ENCODE measurements around the gene MRS2. TPM values are rescaled to one million over a fixed set of nuclear protein-coding genes. Genes with fewer than 3 reads are reported as not detected.
"Not testable (repeated sequence)": the region's sequence is repeated elsewhere in the genome, so short reads cannot be mapped to it uniquely, and the experiment has no call there.

The MRS2 gene
- total RNA-seq, 1 experiment from 2014 or later = 37.3 TPM

- not testable (repeated sequence) for DNase-seq; H3K9ac ChIP-seq (ENCODE audit: low read length); H2AFZ ChIP-seq (ENCODE audit: low read length); H3K36me3 ChIP-seq (ENCODE audit: insufficient read depth, low read length); H3K27ac ChIP-seq (ENCODE audit: low read length); H3K9me3 ChIP-seq (ENCODE audit: low read length); H3K9me2 ChIP-seq (replicated peaks; ENCODE audit: insufficient read depth, low read length); H3K4me3 ChIP-seq (ENCODE audit: low read length); H3K4me2 ChIP-seq (ENCODE audit: low read depth, low read length, poor library complexity, severe bottlenecking); H3K27me3 ChIP-seq (ENCODE audit: low read length); H3K4me1 ChIP-seq (ENCODE audit: low read length); H3K79me2 ChIP-seq (ENCODE audit: low read length); H4K20me1 ChIP-seq (ENCODE audit: insufficient read depth, low read depth, low read length)
These were observed 18.2 kb upstream of the MRS2 start for GRCh38 chr6:24384369-24385130.

GRCh38 chr6:24385536-24386269 lies 17.0 kb upstream of the MRS2 start:
- Histone ChIP-seq H3K27ac (ENCODE audit: low read length) (no peak overlapping the region), H3K4me2 (ENCODE audit: low read depth, low read length, poor library complexity, severe bottlenecking) (no peak overlapping the region), H3K9me3 (ENCODE audit: low read length) (no peaks in the 10 kb centered on the region), H4K20me1 (ENCODE audit: insufficient read depth, low read depth, low read length) (no peaks in the 10 kb centered on the region), H3K9me2 (replicated peaks; ENCODE audit: insufficient read depth, low read length) (no peaks in the 10 kb centered on the region), H3K9ac (ENCODE audit: low read length) (no peak overlapping the region), H3K27me3 (ENCODE audit: low read length) (no peaks in the 10 kb centered on the region), H3K36me3 (ENCODE audit: insufficient read depth, low read length) (no peaks in the 10 kb centered on the region), H3K4me3 (ENCODE audit: low read length) (no peak overlapping the region), H3K4me1 (ENCODE audit: low read length) (no peaks in the 10 kb centered on the region), H2AFZ (ENCODE audit: low read length) (no peak overlapping the region), H3K79me2 (ENCODE audit: low read length) (no peaks in the 10 kb centered on the region)
- DNase-seq = no peak

- no peaks in the 10 kb centered on the region for H4K20me1 ChIP-seq (ENCODE audit: insufficient read depth, low read depth, low read length)
- no peaks in the 10 kb centered on the region for H3K9me3 ChIP-seq (ENCODE audit: low read length)
- H3K27ac ChIP-seq (ENCODE audit: low read length) = no peak overlapping the region
- no peak overlapping the region for H3K4me2 ChIP-seq (ENCODE audit: low read depth, low read length, poor library complexity, severe bottlenecking)
- no peak overlapping the region for H3K4me3 ChIP-seq (ENCODE audit: low read length)
- no peak overlapping the region for H3K9ac ChIP-seq (ENCODE audit: low read length)
- no peak for DNase-seq
- H3K79me2 ChIP-seq (ENCODE audit: low read length) = no peaks in the 10 kb centered on the region
- peaks cover 12% of the 10 kb centered on the region for H3K4me1 ChIP-seq (ENCODE audit: low read length)
- no peaks in the 10 kb centered on the region for H3K36me3 ChIP-seq (ENCODE audit: insufficient read depth, low read length)
- no peak overlapping the region for H2AFZ ChIP-seq (ENCODE audit: low read length)
- H3K27me3 ChIP-seq (ENCODE audit: low read length) = no peaks in the 10 kb centered on the region
- H3K9me2 ChIP-seq (replicated peaks; ENCODE audit: insufficient read depth, low read length) = no peaks in the 10 kb centered on the region
These were observed 14.9 kb upstream of the MRS2 start for GRCh38 chr6:24387818-24388217.

- Histone ChIP-seq H3K9me3 (ENCODE audit: low read length) (peaks cover 3% of the 10 kb centered on the region), H3K4me3 (ENCODE audit: low read length) (no peak overlapping the region), H3K27me3 (ENCODE audit: low read length) (no peaks in the 10 kb centered on the region), H3K4me2 (ENCODE audit: low read depth, low read length, poor library complexity, severe bottlenecking) (peak overlapping the region; percentile 8), H3K27ac (ENCODE audit: low read length) (no peak overlapping the region), H3K36me3 (ENCODE audit: insufficient read depth, low read length) (no peaks in the 10 kb centered on the region), H3K79me2 (ENCODE audit: low read length) (no peaks in the 10 kb centered on the region), H3K4me1 (ENCODE audit: low read length) (peaks cover 12% of the 10 kb centered on the region), H4K20me1 (ENCODE audit: insufficient read depth, low read depth, low read length) (no peaks in the 10 kb centered on the region), H3K9me2 (replicated peaks; ENCODE audit: insufficient read depth, low read length) (no peaks in the 10 kb centered on the region), H3K9ac (ENCODE audit: low read length) (no peak overlapping the region), H2AFZ (ENCODE audit: low read length) (no peak overlapping the region)
- DNase-seq = no peak
These were observed 11.5 kb upstream of the MRS2 start for GRCh38 chr6:24391208-24391607.

GRCh38 chr6:24391756-24392405 lies 10.9 kb upstream of the MRS2 start:
- no peaks in the 10 kb centered on the region; the same call in 1 of the 2 replicates for H3K27me3 ChIP-seq (ENCODE audit: low read length)
- peaks cover 10% of the 10 kb centered on the region for H3K9me3 ChIP-seq (ENCODE audit: low read length)
- no peak overlapping the region for H3K4me3 ChIP-seq (ENCODE audit: low read length)
- H3K9ac ChIP-seq (ENCODE audit: low read length) = no peak overlapping the region
- no peaks in the 10 kb centered on the region; the same call in 1 of the 2 replicates for H3K36me3 ChIP-seq (ENCODE audit: insufficient read depth, low read length)
- no peaks in the 10 kb centered on the region for H4K20me1 ChIP-seq (ENCODE audit: insufficient read depth, low read depth, low read length)
- H3K79me2 ChIP-seq (ENCODE audit: low read length) = no peaks in the 10 kb centered on the region
- H3K9me2 ChIP-seq (replicated peaks; ENCODE audit: insufficient read depth, low read length) = no peaks in the 10 kb centered on the region
- H3K4me1 ChIP-seq (ENCODE audit: low read length) = peaks cover 12% of the 10 kb centered on the region
- H3K27ac ChIP-seq (ENCODE audit: low read length) = no peak overlapping the region
- peak overlapping the region; percentile 8 for H3K4me2 ChIP-seq (ENCODE audit: low read depth, low read length, poor library complexity, severe bottlenecking)
- DNase-seq = peak; percentile 56
- H2AFZ ChIP-seq (ENCODE audit: low read length) = no peak overlapping the region

GRCh38 chr6:24394061-24394779 lies 8.5 kb upstream of the MRS2 start:
- Histone ChIP-seq H3K9me3 (ENCODE audit: low read length) (peaks cover 12% of the 10 kb centered on the region), H3K9ac (ENCODE audit: low read length) (no peak overlapping the region), H2AFZ (ENCODE audit: low read length) (no peak overlapping the region), H3K4me1 (ENCODE audit: low read length) (peaks cover 12% of the 10 kb centered on the region), H3K36me3 (ENCODE audit: insufficient read depth, low read length) (no peaks in the 10 kb centered on the region; the same call in 1 of the 2 replicates), H4K20me1 (ENCODE audit: insufficient read depth, low read depth, low read length) (no peaks in the 10 kb centered on the region), H3K27ac (ENCODE audit: low read length) (no peak overlapping the region), H3K79me2 (ENCODE audit: low read length) (no peaks in the 10 kb centered on the region), H3K27me3 (ENCODE audit: low read length) (no peaks in the 10 kb centered on the region; the same call in 1 of the 2 replicates), H3K4me2 (ENCODE audit: low read depth, low read length, poor library complexity, severe bottlenecking) (no peak overlapping the region), H3K4me3 (ENCODE audit: low read length) (no peak overlapping the region), H3K9me2 (replicated peaks; ENCODE audit: insufficient read depth, low read length) (no peaks in the 10 kb centered on the region)
- no peak for DNase-seq

GRCh38 chr6:24394780-24395437 lies 7.8 kb upstream of the MRS2 start:
- no peak overlapping the region for H3K4me2 ChIP-seq (ENCODE audit: low read depth, low read length, poor library complexity, severe bottlenecking)
- no peaks in the 10 kb centered on the region; the same call in 1 of the 2 replicates for H3K27me3 ChIP-seq (ENCODE audit: low read length)
- no peak overlapping the region for H3K4me3 ChIP-seq (ENCODE audit: low read length)
- peaks cover 13% of the 10 kb centered on the region for H3K4me1 ChIP-seq (ENCODE audit: low read length)
- no peak overlapping the region for H3K9ac ChIP-seq (ENCODE audit: low read length)
- H3K36me3 ChIP-seq (ENCODE audit: insufficient read depth, low read length) = no peaks in the 10 kb centered on the region; the same call in 1 of the 2 replicates
- H4K20me1 ChIP-seq (ENCODE audit: insufficient read depth, low read depth, low read length) = no peaks in the 10 kb centered on the region
- DNase-seq = no peak
- no peaks in the 10 kb centered on the region for H3K9me2 ChIP-seq (replicated peaks; ENCODE audit: insufficient read depth, low read length)
- H2AFZ ChIP-seq (ENCODE audit: low read length) = no peak overlapping the region
- H3K79me2 ChIP-seq (ENCODE audit: low read length) = no peaks in the 10 kb centered on the region
- peaks cover 12% of the 10 kb centered on the region for H3K9me3 ChIP-seq (ENCODE audit: low read length)
- no peak overlapping the region for H3K27ac ChIP-seq (ENCODE audit: low read length)
